Measurements from ENCODE around the gene BORCS6.
"Not testable (repeated sequence)": the region's sequence is repeated elsewhere in the genome, so short reads cannot be mapped to it uniquely, and the experiment has no call there.

Gene BORCS6

GRCh38 chr17:8189711-8190477 is at the start of gene BORCS6:
TSS of gene BORCS6 (minus strand) at chr17:8190180. CDS start at chr17:8190140, 40 bp downstream.
- peak; percentile 98 for DNase-seq

GRCh38 chr17:8237886-8238285 is 47.9 kb upstream of the BORCS6 start:
- DNase-seq, result no peak

GRCh38 chr17:8237175-8237574 is 47.2 kb upstream of the BORCS6 start:
- no peak for DNase-seq

GRCh38 chr17:8235676-8236075 is 45.7 kb upstream of the BORCS6 start:
- no peak for DNase-seq

- DNase-seq, result no peak
These were observed 44.6 kb upstream of the BORCS6 start for GRCh38 chr17:8234361-8235270.

GRCh38 chr17:8231701-8232100 is 41.7 kb upstream of the BORCS6 start:
- DNase-seq, result no peak

- no peak for DNase-seq
These were observed 37.2 kb upstream of the BORCS6 start for GRCh38 chr17:8227238-8227581.

- DNase-seq, result peak; percentile 95
These were observed 36.7 kb upstream of the BORCS6 start for GRCh38 chr17:8226536-8227237.

GRCh38 chr17:8225813-8226535 is 36.0 kb upstream of the BORCS6 start:
- peak; percentile 74 for DNase-seq

GRCh38 chr17:8224891-8225812 is 35.2 kb upstream of the BORCS6 start:
- no peak for DNase-seq

GRCh38 chr17:8223356-8224126 is 33.6 kb upstream of the BORCS6 start:
- DNase-seq, result peak; percentile 41

- DNase-seq, result peak; percentile 98
These were observed 32.8 kb upstream of the BORCS6 start for GRCh38 chr17:8222630-8223355.

GRCh38 chr17:8222380-8222629 is 32.3 kb upstream of the BORCS6 start:
- DNase-seq, result no peak

- peak; percentile 90 for DNase-seq
These were observed 31.8 kb upstream of the BORCS6 start for GRCh38 chr17:8221663-8222379.

GRCh38 chr17:8220783-8221662 is 31.0 kb upstream of the BORCS6 start:
- peak; percentile 92 for DNase-seq

- DNase-seq, result not testable (repeated sequence)
These were observed 24.0 kb upstream of the BORCS6 start for GRCh38 chr17:8214000-8214399.

- DNase-seq, result no peak
These were observed 22.6 kb upstream of the BORCS6 start for GRCh38 chr17:8212312-8213180.
